ENCODE data around the gene VDAC1.

- TF ChIP-seq CTCF (conservative IDR thresholded peaks at IDR 0.05 in 1 of 2, IDR thresholded peaks at IDR 0.05 in 1 of 2; ENCODE audit: low read depth in 1 of 2, low read length in 2 of 2): no peak
- TF ChIP-seq EZH2 (IDR thresholded peaks at IDR 0.05; ENCODE audit: low read length, missing control alignments): no peak
These were observed 44.1 kb upstream of the VDAC1 start for GRCh38 chr5:134048864-134049263.

Data from fibroblast of lung (primary cell).